Hair follicular keratinocyte (primary cell): ENCODE results near the gene ETDC. TPM values are rescaled to one million over a fixed set of nuclear protein-coding genes. Genes with fewer than 3 reads are reported as not detected.

Experiments
- total RNA-seq: library from RNA; depleted of rRNA; stranded (reverse); fragments of >200 nt; gene quantifications from 2 replicates; pipeline ENCODE4 v1.2.3, GENCODE V29; 2015

Gene ETDC
- total RNA-seq = not detected in 2 replicates

DNA sequence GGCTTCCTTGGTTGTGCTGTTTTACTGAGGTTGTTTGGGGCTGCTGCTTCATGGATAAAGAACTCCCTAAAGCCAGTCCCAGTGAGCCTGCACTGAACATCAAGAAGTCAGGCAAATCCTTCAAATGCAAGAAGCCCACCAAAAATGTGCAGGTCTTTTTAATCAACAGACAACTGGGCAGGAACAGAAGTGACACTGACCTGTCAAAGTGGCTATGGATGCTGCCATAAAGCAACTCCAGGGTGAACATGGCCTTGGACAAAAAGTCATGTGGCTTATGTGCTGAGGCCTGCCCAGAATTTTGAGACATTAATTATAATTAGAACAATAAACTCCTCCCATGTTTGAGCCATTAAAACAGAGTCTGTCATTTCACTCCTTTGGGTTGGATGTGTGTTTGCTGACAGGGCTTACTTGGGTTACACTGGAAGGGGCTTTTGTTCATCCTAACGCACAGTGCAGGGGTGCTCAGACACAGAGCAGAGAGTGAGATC, at the start of gene ETDC:
TSS of gene ETDC (plus strand) at position 51 of the 494 bp plus-strand sequence. CDS start at position 51, 0 bp downstream.

Other genes with a start within 250 kb of the ETDC start
- gene SMIM10L2B, start 210.8 kb upstream of the ETDC start, total RNA-seq = 1.3 and 2.1 TPM in 2 replicates
- not detected in 2 replicates for gene ETDB, start 189.0 kb upstream of the ETDC start, total RNA-seq
- not detected in 2 replicates for gene CT55, start 138.1 kb upstream of the ETDC start, total RNA-seq
- not detected in 2 replicates for gene ETDA, start 57.4 kb upstream of the ETDC start, total RNA-seq
- gene ZNF75D, start 34.6 kb downstream of the ETDC start, total RNA-seq = 2.2 and 2.9 TPM in 2 replicates
- gene ZNF449, start 35.3 kb downstream of the ETDC start, total RNA-seq = 4.0 and 4.4 TPM in 2 replicates
- gene SMIM10L2A, start 112.5 kb downstream of the ETDC start, total RNA-seq = 0.80 and 2.0 TPM in 2 replicates
- gene INTS6L, start 211.2 kb downstream of the ETDC start, total RNA-seq = 3.2 and 4.8 TPM in 2 replicates